Mesenchymal stem cell (in vitro differentiated cells and primary cell): ENCODE measurements around the gene FBXO17.
A peak's percentile ranks its signal among the peaks of the same experiment; 100 is the strongest.

Experiments
- DNase-seq: peaks from one replicate; pipeline ENCODE4 v3.0.0-alpha.2; 2013
- H2AFZ ChIP-seq: one replicate; pipeline ENCODE4 v1.6.1; 2013; ENCODE audit warnings: low read depth, mild to moderate bottlenecking, control low read depth, inconsistent platforms, low read length, moderate library complexity
- H2AK5ac ChIP-seq: 2 replicates; pipeline ENCODE4 v1.6.1; 2013; ENCODE audit warnings: low read length, moderate library complexity, mild to moderate bottlenecking, inconsistent platforms; ENCODE audit not compliant: severe bottlenecking
- H2BK120ac ChIP-seq: one replicate; pipeline ENCODE4 v1.6.1; 2013; ENCODE audit warnings: low read depth, mild to moderate bottlenecking, inconsistent platforms, low read length, moderate library complexity
- H2BK12ac ChIP-seq, 2 experiments: one replicate each; pipeline ENCODE4 v1.6.1; 2013; ENCODE audit warnings: inconsistent platforms in 2 of 2, low read length in 2 of 2, mild to moderate bottlenecking in 2 of 2, moderate library complexity in 2 of 2, control low read depth in 1 of 2
- H2BK15ac ChIP-seq: one replicate; pipeline ENCODE4 v1.6.1; 2013; ENCODE audit warnings: mild to moderate bottlenecking, low read depth, inconsistent platforms; ENCODE audit not compliant: poor library complexity, severe bottlenecking
- H2BK5ac ChIP-seq: 2 replicates; pipeline ENCODE4 v1.6.1; 2013; ENCODE audit warnings: low read depth, mild to moderate bottlenecking, low read length, control low read depth, inconsistent platforms; ENCODE audit not compliant: poor library complexity, severe bottlenecking
- H3K14ac ChIP-seq, 2 experiments: one replicate each; pipeline ENCODE4 v1.6.1; 2013; ENCODE audit warnings: inconsistent platforms in 2 of 2, low read length in 2 of 2, control low read depth in 1 of 2, mild to moderate bottlenecking in 1 of 2, moderate library complexity in 1 of 2
- H3K18ac ChIP-seq, 2 experiments: one replicate each; pipeline ENCODE4 v1.6.1; 2013; ENCODE audit warnings: inconsistent platforms in 2 of 2, low read length in 2 of 2, control low read depth in 1 of 2, low read depth in 1 of 2, mild to moderate bottlenecking in 1 of 2
- H3K23ac ChIP-seq, 2 experiments: one replicate each; pipeline ENCODE4 v1.6.1; 2013; ENCODE audit warnings: inconsistent platforms in 2 of 2, low read length in 2 of 2, mild to moderate bottlenecking in 2 of 2, moderate library complexity in 2 of 2, control low read depth in 1 of 2
- H3K27ac ChIP-seq: 2 replicates; pipeline ENCODE4 v1.5.1; 2013; ENCODE audit warnings: mild to moderate bottlenecking, moderate library complexity, low read length, control low read depth, inconsistent platforms; ENCODE audit not compliant: poor library complexity, severe bottlenecking
- H3K27me3 ChIP-seq, 2 experiments: 2 replicates each; pipeline versions ENCODE4 v1.6.1 to v1.7.0; 2013; ENCODE audit warnings: low read length in 2 of 2, mild to moderate bottlenecking in 2 of 2, moderate library complexity in 2 of 2, control low read depth in 1 of 2, inconsistent platforms in 1 of 2; ENCODE audit not compliant: control insufficient read depth in 1 of 2, insufficient read depth in 1 of 2
- H3K36me3 ChIP-seq, 2 experiments: 2 replicates each; pipeline versions ENCODE4 v1.6.1 to v1.7.0; 2013; ENCODE audit warnings: low read length in 2 of 2, control low read depth in 1 of 2, inconsistent platforms in 1 of 2, low read depth in 1 of 2, mild to moderate bottlenecking in 1 of 2; ENCODE audit not compliant: insufficient read depth in 2 of 2, control insufficient read depth in 1 of 2
- H3K4ac ChIP-seq, 2 experiments: one replicate each; pipeline ENCODE4 v1.6.1; 2013; ENCODE audit warnings: inconsistent platforms in 2 of 2, low read length in 2 of 2, mild to moderate bottlenecking in 2 of 2, moderate library complexity in 2 of 2, control low read depth in 1 of 2, low read depth in 1 of 2
- H3K4me1 ChIP-seq: 2 replicates; pipeline ENCODE4 v1.6.1; 2013; ENCODE audit warnings: low read depth, low read length, control low read depth; ENCODE audit not compliant: control insufficient read depth, insufficient read depth
- H3K4me2 ChIP-seq: 2 replicates; pipeline ENCODE4 v1.6.1; 2013; ENCODE audit warnings: low read length, mild to moderate bottlenecking, inconsistent platforms; ENCODE audit not compliant: poor library complexity, severe bottlenecking
- H3K4me3 ChIP-seq, 2 experiments: 2 replicates each; pipeline versions ENCODE4 v1.5.1 to v1.7.0; 2013; ENCODE audit warnings: low read length in 2 of 2, mild to moderate bottlenecking in 2 of 2, control low read depth in 1 of 2, low read depth in 1 of 2; ENCODE audit not compliant: insufficient read depth in 1 of 2
- H3K79me1 ChIP-seq: replicated peaks from 2 replicates; pipeline ENCODE4 v1.6.1; 2013; ENCODE audit warnings: mild to moderate bottlenecking, control low read depth, low read length, inconsistent platforms; ENCODE audit not compliant: poor library complexity, severe bottlenecking
- H3K9ac ChIP-seq: 2 replicates; pipeline ENCODE4 v1.7.0; 2013; ENCODE audit warnings: mild to moderate bottlenecking, low read length, moderate library complexity
- H3K9me3 ChIP-seq: 2 replicates; pipeline ENCODE4 v1.7.0; 2013; ENCODE audit warnings: mild to moderate bottlenecking, low read length; ENCODE audit not compliant: control insufficient read depth
- H4K8ac ChIP-seq: one replicate; pipeline ENCODE4 v1.6.1; 2013; ENCODE audit warnings: inconsistent platforms, mild to moderate bottlenecking, low read length, moderate library complexity
- H4K91ac ChIP-seq: one replicate; pipeline ENCODE4 v1.6.1; 2013; ENCODE audit warnings: mild to moderate bottlenecking, low read length, inconsistent platforms
- WGBS: methylation state at CpG from one replicate; pipeline ENCODE4 v1.1.7; 2013; ENCODE audit warnings: mixed read lengths; 5-methylcytosine and 5-hydroxymethylcytosine counted together

FBXO17 gene

DNA sequence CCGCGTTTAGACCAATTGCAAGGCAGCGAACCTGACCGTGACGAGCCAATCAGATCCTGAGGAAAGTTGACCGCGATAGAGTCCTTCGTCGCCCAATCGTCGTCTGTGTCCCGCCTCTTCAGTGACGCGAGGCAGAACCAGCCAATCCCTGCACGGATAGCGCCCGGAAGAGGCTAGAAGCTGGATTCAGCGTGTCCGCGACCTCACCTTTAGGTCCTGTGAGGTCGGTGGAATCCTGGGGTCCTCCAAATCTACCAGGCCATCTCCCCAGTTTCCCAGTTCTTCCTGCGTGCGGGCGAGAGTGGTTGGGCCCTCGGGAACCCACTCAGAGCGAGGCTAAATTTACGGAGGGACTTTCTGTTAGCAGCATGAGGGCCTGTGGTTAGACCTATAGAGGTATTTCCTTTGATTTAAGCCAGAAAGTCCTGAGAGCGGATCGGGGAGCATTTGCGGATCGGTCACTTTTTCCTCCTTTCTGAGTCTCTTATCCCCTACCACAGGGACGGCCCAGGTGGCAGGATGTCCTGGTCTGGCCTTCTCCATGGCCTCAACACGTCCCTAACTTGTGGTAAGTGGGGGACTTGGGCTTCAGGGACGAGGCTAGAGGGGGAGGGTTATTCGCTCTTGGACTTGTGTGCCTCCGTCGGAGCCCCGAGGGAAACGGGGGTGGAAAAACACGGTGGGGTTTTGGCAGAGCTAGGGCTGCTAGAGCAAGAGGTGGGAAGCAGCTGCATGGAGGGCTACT, 44.6 kb downstream of the FBXO17 start, which contains the start of gene MRPS12:
Gene MRPS12 (plus strand): TSS at position 169 of the 745 bp plus-strand sequence. CDS start 351 bp downstream, at position 520.
- Histone ChIP-seq H3K4me3 (peak within 1 kb of the TSS; percentile 80 to 89), H4K8ac (peak within 1 kb of the TSS; percentile 95), H2AK5ac (peak within 1 kb of the TSS; percentile 33), H3K4ac (peak within 1 kb of the TSS; percentile 85 to 89), H3K27me3 (no peaks in the 10 kb centered on the region), H3K27ac (peak within 1 kb of the TSS; percentile 97), H3K9me3 (no peaks in the 10 kb centered on the region), H4K91ac (peak within 1 kb of the TSS; percentile 75), H3K14ac (peak within 1 kb of the TSS in 1 of 2 experiments; percentile 50), H2BK5ac (peak within 1 kb of the TSS; percentile 81), H2BK15ac (peak within 1 kb of the TSS; percentile 71), H2AFZ (peak within 1 kb of the TSS; percentile 89), H3K23ac (no peak within 1 kb of the TSS), H2BK120ac (peak within 1 kb of the TSS; percentile 30), H3K4me1 (peaks cover 10% of the 10 kb centered on the region), H3K9ac (peak within 1 kb of the TSS; percentile 95), H3K4me2 (peak within 1 kb of the TSS; percentile 97), H3K36me3 (peaks cover 26 to 33% of the 10 kb centered on the region in 2 experiments), H2BK12ac (peak within 1 kb of the TSS in 1 of 2 experiments; percentile 21), H3K79me1 (peaks cover 32% of the 10 kb centered on the region), H3K18ac (peak within 1 kb of the TSS; percentile 75 to 91)
- WGBS, result under 1% methylated on average over 36 of the region's 40 CpGs
- DNase-seq, result peak; percentile 99

DNA sequence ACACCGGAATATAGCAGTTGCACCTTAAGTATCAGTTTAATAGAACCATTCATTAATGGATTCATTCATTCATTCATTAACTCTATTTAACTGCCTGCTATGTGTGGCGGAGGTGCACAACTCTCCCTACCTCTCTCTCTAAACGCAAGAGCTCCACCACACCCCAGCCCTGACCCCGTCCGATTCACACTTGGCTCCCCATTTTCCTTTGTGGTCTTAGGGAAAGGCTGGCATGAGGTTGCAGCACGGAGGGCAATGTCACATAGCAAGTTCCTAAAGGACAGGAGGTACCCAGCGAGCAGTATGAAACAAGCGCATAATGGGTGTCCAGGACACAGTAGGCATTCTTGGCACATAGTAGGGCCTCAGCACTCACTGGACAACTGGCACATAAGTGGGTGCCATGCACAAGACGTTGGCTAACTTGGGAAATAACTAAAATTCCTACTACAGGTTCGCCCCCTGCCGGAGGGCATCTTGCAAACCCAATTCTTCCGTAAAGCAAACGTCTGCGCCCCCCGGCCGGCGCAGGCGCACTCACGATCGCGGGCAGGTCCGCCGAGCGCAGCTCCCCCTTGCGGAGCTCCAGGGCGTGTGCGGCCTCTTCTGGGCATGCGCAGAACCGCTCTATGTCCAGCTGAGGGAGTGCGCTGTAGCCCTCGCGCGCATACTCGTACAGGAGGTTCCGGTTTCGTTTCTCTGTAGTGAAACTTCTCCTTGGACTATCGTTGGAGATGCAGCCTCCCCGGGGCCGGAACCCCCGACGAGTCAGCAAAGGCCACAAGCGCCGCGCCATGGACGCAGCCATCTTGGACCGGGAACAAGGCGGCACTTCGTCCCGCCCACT, 45.4 kb downstream of the FBXO17 start, which contains the start of gene SARS2:
Gene SARS2 (minus strand): TSS at position 835 of the 847 bp plus-strand sequence. CDS start 27 bp downstream, at position 808.
- Histone ChIP-seq H3K14ac (peak within 1 kb of the TSS in 1 of 2 experiments; percentile 50), H2BK120ac (peak within 1 kb of the TSS; percentile 30), H3K9me3 (no peaks in the 10 kb centered on the region), H3K27ac (peak within 1 kb of the TSS; percentile 97), H4K8ac (peak within 1 kb of the TSS; percentile 95), H3K18ac (peak within 1 kb of the TSS; percentile 75 to 91), H4K91ac (peak within 1 kb of the TSS; percentile 75), H3K27me3 (no peaks in the 10 kb centered on the region), H3K79me1 (peaks cover 32% of the 10 kb centered on the region), H2BK15ac (peak within 1 kb of the TSS; percentile 71), H3K4ac (peak within 1 kb of the TSS; percentile 85 to 89), H3K9ac (peak within 1 kb of the TSS; percentile 95), H3K4me2 (peak within 1 kb of the TSS; percentile 97), H2BK5ac (peak within 1 kb of the TSS; percentile 81), H3K23ac (no peak within 1 kb of the TSS), H2AK5ac (peak within 1 kb of the TSS; percentile 33), H2BK12ac (peak within 1 kb of the TSS in 1 of 2 experiments; percentile 21), H3K4me1 (peaks cover 10% of the 10 kb centered on the region), H3K4me3 (peak within 1 kb of the TSS; percentile 80 to 89), H2AFZ (peak within 1 kb of the TSS; percentile 89), H3K36me3 (peaks cover 34 to 41% of the 10 kb centered on the region in 2 experiments)
- WGBS, result 4% methylated on average over 49 of the region's 49 CpGs
- DNase-seq, result peak; percentile 94

GRCh38 chr19:38928391-38929001, 47.0 kb downstream of the FBXO17 start:
- Histone ChIP-seq H3K27ac (no peak overlapping the region), H3K4ac (no peak overlapping the region), H3K4me3 (no peak overlapping the region), H4K91ac (no peak overlapping the region), H3K23ac (no peak overlapping the region), H3K27me3 (no peaks in the 10 kb centered on the region), H3K18ac (no peak overlapping the region), H3K9ac (no peak overlapping the region), H3K4me1 (peaks cover 10% of the 10 kb centered on the region), H2BK120ac (no peak overlapping the region), H2AFZ (no peak overlapping the region), H2AK5ac (no peak overlapping the region), H3K4me2 (no peak overlapping the region), H4K8ac (no peak overlapping the region), H3K79me1 (peaks cover 25% of the 10 kb centered on the region), H2BK12ac (no peak overlapping the region), H2BK15ac (no peak overlapping the region), H3K9me3 (no peaks in the 10 kb centered on the region), H3K36me3 (peaks cover 36 to 46% of the 10 kb centered on the region in 2 experiments), H2BK5ac (no peak overlapping the region), H3K14ac (no peak overlapping the region)
- DNase-seq, result no peak
- WGBS, result 98% methylated on average over 3 of the region's 4 CpGs
